Kidney tubule cell (primary cell): Measurements from ENCODE around the gene HYLS1.
"Not testable (repeated sequence)": the region's sequence is repeated elsewhere in the genome, so short reads cannot be mapped to it uniquely, and the experiment has no call there.

Source experiments
- DNase-seq: peaks from one replicate; pipeline ENCODE4 v3.0.0-alpha.2; 2018; ENCODE audit warnings: low spot score

The HYLS1 gene

GRCh38 chr11:125887373-125888324, at the start of gene HYLS1:
TSS of gene HYLS1 (plus strand) at chr11:125887668. CDS start at chr11:125899369, 11,701 bp downstream.
- DNase-seq: peak; percentile 98

GRCh38 chr11:125842321-125842948, 45.0 kb upstream of the HYLS1 start:
- DNase-seq: no peak

GRCh38 chr11:125846188-125846587, 41.3 kb upstream of the HYLS1 start:
- DNase-seq: no peak

- not testable (repeated sequence) for DNase-seq
These were observed 29.8 kb upstream of the HYLS1 start for GRCh38 chr11:125857670-125858069.

- DNase-seq: not testable (repeated sequence)
These were observed 24.7 kb upstream of the HYLS1 start for GRCh38 chr11:125862786-125863185.

GRCh38 chr11:125865354-125865753, 22.1 kb upstream of the HYLS1 start:
- not testable (repeated sequence) for DNase-seq

GRCh38 chr11:125869521-125869920, 17.9 kb upstream of the HYLS1 start:
- no peak for DNase-seq

- DNase-seq: no peak
These were observed 15.9 kb upstream of the HYLS1 start for GRCh38 chr11:125871391-125872137.

GRCh38 chr11:125872138-125872491, 15.4 kb upstream of the HYLS1 start:
- DNase-seq: peak; percentile 74

- no peak for DNase-seq
These were observed 13.4 kb upstream of the HYLS1 start for GRCh38 chr11:125873881-125874555.

- peak; percentile 63 for DNase-seq
These were observed 12.8 kb upstream of the HYLS1 start for GRCh38 chr11:125874556-125875124.

- no peak for DNase-seq
These were observed 6.2 kb upstream of the HYLS1 start for GRCh38 chr11:125881291-125881690.

GRCh38 chr11:125883375-125883774, 4.1 kb upstream of the HYLS1 start:
- no peak for DNase-seq

GRCh38 chr11:125886997-125887372, 483 bp upstream of the HYLS1 start:
- peak; percentile 62 for DNase-seq

- DNase-seq: no peak
These were observed 3.1 kb downstream of the HYLS1 start for GRCh38 chr11:125890447-125891100.

GRCh38 chr11:125892071-125892470, 4.6 kb downstream of the HYLS1 start:
- DNase-seq: peak; percentile 69

- no peak for DNase-seq
These were observed 5.5 kb downstream of the HYLS1 start for GRCh38 chr11:125892994-125893393.

GRCh38 chr11:125901872-125902271, 14.4 kb downstream of the HYLS1 start:
- no peak for DNase-seq

- DNase-seq: no peak
These were observed 14.9 kb downstream of the HYLS1 start for GRCh38 chr11:125902277-125902926.

- peak; percentile 86 for DNase-seq
These were observed 15.7 kb downstream of the HYLS1 start, which contains the start of gene PUS3 for GRCh38 chr11:125902927-125903710. TSS of gene PUS3 (minus strand) at chr11:125903206. CDS start at chr11:125896284, 6,922 bp downstream.
